ENCODE results near the gene ASTN2.

ASTN2 gene

GRCh38 chr9:116493183-116493860 is 921.5 kb downstream of the ASTN2 start:
- no peak for DNase-seq

- DNase-seq, result no peak
Observed at GRCh38 chr9:116491659-116492058, 923.2 kb downstream of the ASTN2 start.

- DNase-seq, result no peak
Observed at GRCh38 chr9:116491219-116491618, 923.6 kb downstream of the ASTN2 start.

- DNase-seq, result no peak
Observed at GRCh38 chr9:116490321-116490720, 924.5 kb downstream of the ASTN2 start.

GRCh38 chr9:116488373-116488772 is 926.5 kb downstream of the ASTN2 start:
- DNase-seq, result no peak

- no peak for DNase-seq
Observed at GRCh38 chr9:116484492-116485061, 930.3 kb downstream of the ASTN2 start.

GRCh38 chr9:116483622-116484491 is 931.0 kb downstream of the ASTN2 start:
- no peak for DNase-seq

- DNase-seq, result peak; percentile 73
Observed at GRCh38 chr9:116482740-116483139, 932.1 kb downstream of the ASTN2 start.

- DNase-seq, result no peak
Observed at GRCh38 chr9:116480700-116481099, 934.2 kb downstream of the ASTN2 start.

- no peak for DNase-seq
Observed at GRCh38 chr9:116479967-116480366, 934.9 kb downstream of the ASTN2 start.

GRCh38 chr9:116479056-116479544 is 935.8 kb downstream of the ASTN2 start:
- no peak for DNase-seq

- no peak for DNase-seq
Observed at GRCh38 chr9:116477584-116478141, 937.2 kb downstream of the ASTN2 start.

GRCh38 chr9:116476935-116477381 is 937.9 kb downstream of the ASTN2 start:
- no peak for DNase-seq

GRCh38 chr9:116476002-116476401 is 938.9 kb downstream of the ASTN2 start:
- DNase-seq, result no peak

- no peak for DNase-seq
Observed at GRCh38 chr9:116475201-116475600, 939.7 kb downstream of the ASTN2 start.

- no peak for DNase-seq
Observed at GRCh38 chr9:116471944-116472506, 942.8 kb downstream of the ASTN2 start.

GRCh38 chr9:116471093-116471906 is 943.6 kb downstream of the ASTN2 start:
- no peak for DNase-seq

- DNase-seq, result no peak
Observed at GRCh38 chr9:116468793-116469527, 945.9 kb downstream of the ASTN2 start.

- DNase-seq, result no peak
Observed at GRCh38 chr9:116468369-116468768, 946.5 kb downstream of the ASTN2 start.

- no peak for DNase-seq
Observed at GRCh38 chr9:116467740-116468351, 947.0 kb downstream of the ASTN2 start.

Measured in NCI-H2029 (cell line).